Measurements from ENCODE around the gene ZNF263. TPM values are rescaled to one million over a fixed set of nuclear protein-coding genes. Genes with fewer than 3 reads are reported as not detected.

Gene ZNF263
- total RNA-seq, 1 donor from 2014 or later = 34.0 TPM

- Mint-ChIP-seq H3K9me3 (peaks cover 5% of the 10 kb centered on the region), H3K36me3 (ENCODE audit: low read depth) (no peaks in the 10 kb centered on the region), H3K27me3 (ENCODE audit: low read depth) (peaks cover 40% of the 10 kb centered on the region), H3K4me1 (peaks cover 12% of the 10 kb centered on the region), H3K27ac (ENCODE audit: unreplicated experiment) (no peak overlapping the region), H3K4me3 (peak overlapping the region; percentile 15)
- no peak for TF ChIP-seq CTCF (conservative IDR thresholded peaks at IDR 0.05)
- DNase-seq (ENCODE audit: low read depth, low spot score) = no peak
Observed at GRCh38 chr16:3274490-3274889, 8.8 kb upstream of the ZNF263 start.

- Mint-ChIP-seq H3K4me3 (no peak overlapping the region), H3K27me3 (ENCODE audit: low read depth) (peaks cover 41% of the 10 kb centered on the region), H3K36me3 (ENCODE audit: low read depth) (no peaks in the 10 kb centered on the region), H3K27ac (ENCODE audit: unreplicated experiment) (no peak overlapping the region), H3K9me3 (peaks cover 5% of the 10 kb centered on the region), H3K4me1 (peaks cover 12% of the 10 kb centered on the region)
- DNase-seq (ENCODE audit: low read depth, low spot score) = no peak
- TF ChIP-seq CTCF (conservative IDR thresholded peaks at IDR 0.05) = no peak
Observed at GRCh38 chr16:3274947-3275346, 8.3 kb upstream of the ZNF263 start.

- Mint-ChIP-seq H3K27ac (ENCODE audit: unreplicated experiment) (no peak overlapping the region), H3K27me3 (ENCODE audit: low read depth) (peaks cover 44% of the 10 kb centered on the region), H3K9me3 (peaks cover 5% of the 10 kb centered on the region), H3K36me3 (ENCODE audit: low read depth) (no peaks in the 10 kb centered on the region), H3K4me1 (peaks cover 12% of the 10 kb centered on the region), H3K4me3 (no peak overlapping the region)
- TF ChIP-seq CTCF (conservative IDR thresholded peaks at IDR 0.05) = no peak
- DNase-seq (ENCODE audit: low read depth, low spot score) = no peak
Observed at GRCh38 chr16:3276679-3277078, 6.6 kb upstream of the ZNF263 start.

- peak overlapping the region; percentile 95 for H3K4me3 Mint-ChIP-seq
- H3K4me1 Mint-ChIP-seq = peaks cover 27% of the 10 kb centered on the region
- peaks cover 30% of the 10 kb centered on the region for H3K27me3 Mint-ChIP-seq (ENCODE audit: low read depth)
- no peak for TF ChIP-seq CTCF (conservative IDR thresholded peaks at IDR 0.05)
- DNase-seq (ENCODE audit: low read depth, low spot score) = no peak
- H3K9me3 Mint-ChIP-seq = no peaks in the 10 kb centered on the region
- peaks cover 19% of the 10 kb centered on the region for H3K36me3 Mint-ChIP-seq (ENCODE audit: low read depth)
- H3K27ac Mint-ChIP-seq (ENCODE audit: unreplicated experiment) = no peak overlapping the region
Observed at GRCh38 chr16:3281222-3281820, 2.0 kb upstream of the ZNF263 start.

- TF ChIP-seq CTCF (conservative IDR thresholded peaks at IDR 0.05) = no peak
- no peak for DNase-seq (ENCODE audit: low read depth, low spot score)
- Mint-ChIP-seq H3K36me3 (ENCODE audit: low read depth) (peaks cover 27% of the 10 kb centered on the region), H3K4me1 (peaks cover 27% of the 10 kb centered on the region), H3K27me3 (ENCODE audit: low read depth) (peaks cover 21% of the 10 kb centered on the region), H3K4me3 (peak overlapping the region; percentile 95), H3K27ac (ENCODE audit: unreplicated experiment) (peak overlapping the region; percentile 94), H3K9me3 (no peaks in the 10 kb centered on the region)
Observed at GRCh38 chr16:3282103-3282729, 1.1 kb upstream of the ZNF263 start.

Measured in neural crest cell (in vitro differentiated cells).